Measurements from ENCODE around the gene BTBD9. TPM values are rescaled to one million over a fixed set of nuclear protein-coding genes. Genes with fewer than 3 reads are reported as not detected.
A peak's percentile ranks its signal among the peaks of the same experiment; 100 is the strongest.

BTBD9 gene
- total RNA-seq, 1 donor from 2014 or later: 10.3 TPM

GRCh38 chr6:38166411-38167240 lies 473.1 kb downstream of the BTBD9 start:
- Mint-ChIP-seq H3K9me3 (ENCODE audit: unreplicated experiment) (no peaks in the 10 kb centered on the region), H3K4me3 (ENCODE audit: unreplicated experiment) (no peak overlapping the region)

GRCh38 chr6:38164671-38165108 lies 475.0 kb downstream of the BTBD9 start:
- Mint-ChIP-seq H3K9me3 (ENCODE audit: unreplicated experiment) (no peaks in the 10 kb centered on the region), H3K4me1 (ENCODE audit: unreplicated experiment) (peaks cover 11% of the 10 kb centered on the region), H3K27ac (ENCODE audit: unreplicated experiment) (no peak overlapping the region), H3K36me3 (ENCODE audit: low read depth, unreplicated experiment) (peaks cover 20% of the 10 kb centered on the region), H3K4me3 (ENCODE audit: unreplicated experiment) (no peak overlapping the region), H3K27me3 (ENCODE audit: unreplicated experiment) (peaks cover 27% of the 10 kb centered on the region)
- no peak for TF ChIP-seq CTCF (IDR thresholded peaks at IDR 0.05; ENCODE audit: unreplicated experiment)
- no peak for DNase-seq (ENCODE audit: low spot score)

More at GRCh38 chr6:38166411-38167240, 473.1 kb downstream of the BTBD9 start:
- Mint-ChIP-seq H3K27me3 (ENCODE audit: unreplicated experiment) (peaks cover 21% of the 10 kb centered on the region), H3K36me3 (ENCODE audit: low read depth, unreplicated experiment) (peaks cover 8% of the 10 kb centered on the region), H3K27ac (ENCODE audit: unreplicated experiment) (no peak overlapping the region), H3K4me1 (ENCODE audit: unreplicated experiment) (peaks cover 16% of the 10 kb centered on the region)
- no peak for TF ChIP-seq CTCF (IDR thresholded peaks at IDR 0.05; ENCODE audit: unreplicated experiment)
- DNase-seq (ENCODE audit: low spot score): no peak

GRCh38 chr6:38164131-38164481 lies 475.6 kb downstream of the BTBD9 start:
- Mint-ChIP-seq H3K9me3 (ENCODE audit: unreplicated experiment) (no peaks in the 10 kb centered on the region), H3K4me3 (ENCODE audit: unreplicated experiment) (no peak overlapping the region), H3K27ac (ENCODE audit: unreplicated experiment) (peak overlapping the region; percentile 12), H3K4me1 (ENCODE audit: unreplicated experiment) (peaks cover 11% of the 10 kb centered on the region), H3K27me3 (ENCODE audit: unreplicated experiment) (peaks cover 29% of the 10 kb centered on the region), H3K36me3 (ENCODE audit: low read depth, unreplicated experiment) (peaks cover 21% of the 10 kb centered on the region)
- no peak for TF ChIP-seq CTCF (IDR thresholded peaks at IDR 0.05; ENCODE audit: unreplicated experiment)
- DNase-seq (ENCODE audit: low spot score): no peak

- H3K4me3 Mint-ChIP-seq (ENCODE audit: unreplicated experiment): no peak overlapping the region
Observed at GRCh38 chr6:38163186-38164130, 476.3 kb downstream of the BTBD9 start.

More at GRCh38 chr6:38163186-38164130, 476.3 kb downstream of the BTBD9 start:
- Mint-ChIP-seq H3K9me3 (ENCODE audit: unreplicated experiment) (no peaks in the 10 kb centered on the region), H3K27me3 (ENCODE audit: unreplicated experiment) (peaks cover 30% of the 10 kb centered on the region), H3K36me3 (ENCODE audit: low read depth, unreplicated experiment) (peaks cover 27% of the 10 kb centered on the region), H3K4me1 (ENCODE audit: unreplicated experiment) (peaks cover 11% of the 10 kb centered on the region), H3K27ac (ENCODE audit: unreplicated experiment) (peak overlapping the region; percentile 12)
- DNase-seq (ENCODE audit: low spot score): no peak
- no peak for TF ChIP-seq CTCF (IDR thresholded peaks at IDR 0.05; ENCODE audit: unreplicated experiment)

Data from endothelial cell (in vitro differentiated cells).